ENCODE results near the gene NKD2.

- TF ChIP-seq CTCF (IDR thresholded peaks at IDR 0.05) (no peak), TCF7L2 (IDR thresholded peaks at IDR 0.05; ENCODE audit: low read depth, low read length) (no peak)
These were observed 7.4 kb downstream of the NKD2 start for GRCh38 chr5:1016036-1016435.

Measured in Panc1 (cell line).